Ovary (tissue), 9 donors: Measurements from ENCODE around the gene PRKCI. TPM values are rescaled to one million over a fixed set of nuclear protein-coding genes. Genes with fewer than 3 reads are reported as not detected.

Experiments used
- DNase-seq, 5 donors: peaks; one replicate each; pipeline ENCODE4 v3.0.0-alpha.2; 2019 to 2020
- H3K27ac ChIP-seq, 2 donors: fragments of 200-600 bp; one replicate each; pipeline versions ENCODE4 v1.5.1 to v1.8.0; 2019 to 2022
- H3K27me3 ChIP-seq: fragments of 200-600 bp; one replicate; pipeline ENCODE4 v1.8.0; 2022
- H3K36me3 ChIP-seq: fragments of 200-600 bp; sonication (generic); one replicate; pipeline ENCODE4 v1.5.1; 2019
- H3K4me1 ChIP-seq: one replicate; pipeline ENCODE4 v1.8.1; 2013; ENCODE audit warnings: mild to moderate bottlenecking, moderate library complexity; ENCODE audit not compliant: insufficient read depth
- H3K4me3 ChIP-seq: fragments of 200-600 bp; sonication (generic); one replicate; pipeline ENCODE4 v1.5.1; 2017
- H3K9me3 ChIP-seq, 2 donors: fragments of 200-600 bp in 1 of 2; sonication (generic) in 1 of 2; one replicate each; pipeline versions ENCODE4 v1.5.1 to v1.8.1; 2013 to 2019; ENCODE audit warnings: mild to moderate bottlenecking in 1 of 2, moderate library complexity in 1 of 2
- CTCF ChIP-seq, 3 donors: fragments of 450-650 bp in 2 of 3; fragments of 200-600 bp in 1 of 3; IDR thresholded peaks; one replicate each; pipeline versions ENCODE4 v1.5.1 to v1.8.0; 2016 to 2022; ENCODE audit warnings: antibody characterized with exemption in 3 of 3, mild to moderate bottlenecking in 1 of 3
- EP300 ChIP-seq: sonication (generic); formaldehyde crosslinking; IDR thresholded peaks from one replicate; pipeline ENCODE4 v1.6.1; 2017; ENCODE audit warnings: antibody characterized with exemption
- POLR2A ChIP-seq: fragments of 450-650 bp; IDR thresholded peaks from one replicate; pipeline ENCODE4 v1.6.1; 2017; ENCODE audit warnings: antibody characterized with exemption, mild to moderate bottlenecking, moderate library complexity
- WGBS, 3 donors: extraction: QIAGEN DNeasy Blood & Tissue Kit in 1 of 3; methylation state at CpG; one replicate each; pipeline versions ENCODE4 v1.1.5 to v1.1.7; 2013 to 2017; 5-methylcytosine and 5-hydroxymethylcytosine counted together
- intact Hi-C, 4 donors: fragments of 100-400 bp; cut with DNase I; formaldehyde crosslinking; loops; one replicate each; pipeline versions ENCODE4 v1.11.0 to v1.15.1; 2022 to 2023
- polyA plus RNA-seq, 2 donors: library from polyadenylated mRNA; stranded (reverse); fragments of 200-250 nt in 1 of 2; fragments of 350-450 nt in 1 of 2; fragmentation: Illumina TruSeq in 1 of 2; extraction: RNeasy Lipid Tissue Mini Kit (QIAGEN cat#74804) in 1 of 2; gene quantifications; one replicate each; pipeline ENCODE4 v1.2.3, GENCODE V29; 2013 to 2014
- total RNA-seq, 7 donors: library from RNA; depleted of rRNA in 2 of 7; stranded (reverse); fragments of >200 nt in 2 of 7; fragmentation: NEBNext Ultra II Directional in 3 of 7; extraction: Animal tissue kit (Norgen Biotek cat#: 25700) in 3 of 7; gene quantifications; one replicate each; pipeline versions ENCODE4 v1.1.0 to v1.2.4, GENCODE V29; 2016 to 2023
- donor health status: DM: no; HTN: no; CAD: no; lungs with moderate emphysema.
- donor health status: DM: no; HTN: no; CAD: no.
- donor health status: Bipolar disorder and iron deficiency.
- donor health status: DM: yes; HTN: yes; CAD: no.
- donor health status: DM: no; HTN: no; CAD: no.
- donor health status: DM: yes; HTN: yes; CAD: no.

PRKCI gene
- total and polyA plus RNA-seq, 9 donors: 15.5 to 62.4 (median 36.1) TPM

GRCh38 chr3:170240671-170241070 is 18.4 kb downstream of the PRKCI start:
- Histone ChIP-seq H3K4me1 (no peaks in the 10 kb centered on the region), H3K27me3 (no peaks in the 10 kb centered on the region), H3K9me3 (no peaks in the 10 kb centered on the region), H3K4me3 (no peak overlapping the region), H3K36me3 (no peaks in the 10 kb centered on the region), H3K27ac (no peak overlapping the region)
- TF ChIP-seq EP300: no peak
- TF ChIP-seq CTCF (IDR thresholded peaks at IDR 0.05): no peak
- no peak for TF ChIP-seq POLR2A
- intact Hi-C loops: no loop called here
- no peak for DNase-seq

GRCh38 chr3:170244576-170244975 is 22.4 kb downstream of the PRKCI start:
- Histone ChIP-seq H3K4me3 (no peak overlapping the region), H3K27ac (no peak overlapping the region), H3K9me3 (no peaks in the 10 kb centered on the region), H3K36me3 (no peaks in the 10 kb centered on the region), H3K27me3 (no peaks in the 10 kb centered on the region), H3K4me1 (peaks cover 3% of the 10 kb centered on the region)
- intact Hi-C loops: no loop called here
- TF ChIP-seq EP300 (no peak), CTCF (IDR thresholded peaks at IDR 0.05) (no peak), POLR2A (no peak)
- DNase-seq: no peak
- 88 to 95% (median 89%) methylated on average over 2 of the region's 2 CpGs for WGBS, 3 donors

- no peaks in the 10 kb centered on the region for H3K9me3 ChIP-seq
- TF ChIP-seq POLR2A: no peak
- TF ChIP-seq CTCF (IDR thresholded peaks at IDR 0.05): no peak
- no peak for TF ChIP-seq EP300
- no peak overlapping the region for H3K27ac ChIP-seq
- H3K36me3 ChIP-seq: no peaks in the 10 kb centered on the region
- 82 to 91% (median 83%) methylated on average over 1 of the region's 1 CpG for WGBS, 3 donors
- intact Hi-C loops: no loop called here
- H3K27me3 ChIP-seq: no peaks in the 10 kb centered on the region
- no peak overlapping the region for H3K4me3 ChIP-seq
- H3K4me1 ChIP-seq: peaks cover 3% of the 10 kb centered on the region
- no peak for DNase-seq
Observed at GRCh38 chr3:170247875-170248274, 25.7 kb downstream of the PRKCI start.

GRCh38 chr3:170256597-170256996 is 34.4 kb downstream of the PRKCI start:
- 94 to 97% (median 94%) methylated on average over 3 of the region's 3 CpGs for WGBS, 3 donors
- DNase-seq: no peak
- intact Hi-C loops: no loop called here

More at GRCh38 chr3:170256597-170256996, 34.4 kb downstream of the PRKCI start:
- no peaks in the 10 kb centered on the region for H3K4me1 ChIP-seq
- TF ChIP-seq CTCF (IDR thresholded peaks at IDR 0.05): no peak
- TF ChIP-seq POLR2A: no peak
- TF ChIP-seq EP300: no peak
- no peak overlapping the region for H3K27ac ChIP-seq
- no peaks in the 10 kb centered on the region for H3K27me3 ChIP-seq
- H3K9me3 ChIP-seq: no peaks in the 10 kb centered on the region
- H3K36me3 ChIP-seq: no peaks in the 10 kb centered on the region
- no peak overlapping the region for H3K4me3 ChIP-seq
